Measurements from ENCODE around the gene SPDYE1.
"Not testable (repeated sequence)": the region's sequence is repeated elsewhere in the genome, so short reads cannot be mapped to it uniquely, and the experiment has no call there.

DNA sequence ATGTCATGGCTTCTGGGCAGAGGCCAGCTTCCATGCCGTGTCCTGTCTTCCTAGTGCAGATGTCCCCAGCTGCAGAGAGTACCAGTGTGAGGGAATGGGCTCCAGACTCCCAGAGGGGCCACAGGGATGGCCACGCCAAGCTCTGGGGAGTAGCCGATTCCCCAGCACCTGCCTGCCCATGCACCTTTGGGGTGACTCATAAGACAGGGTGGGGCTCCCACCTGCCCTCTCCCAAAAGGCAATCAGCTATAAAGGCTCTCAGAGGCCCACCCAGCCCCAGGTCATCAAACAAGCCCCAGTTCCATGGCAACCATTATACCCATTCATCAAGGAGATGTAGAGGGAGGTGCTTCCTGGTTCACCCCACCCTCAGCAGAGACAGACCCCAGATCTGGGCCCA, at the start of gene SPDYE1:
- TF ChIP-seq CTCF, POLR2AphosphoS5, POLR2A (IDR thresholded peaks at IDR 0.05): not testable (repeated sequence)

Data from transverse colon (tissue), 4 donors.